ENCODE results near the gene CTU2. TPM values are rescaled to one million over a fixed set of nuclear protein-coding genes. Genes with fewer than 3 reads are reported as not detected.

CTU2 gene
- total and polyA plus RNA-seq, 9 of the 15 experiments (the other 6 are each of a cell fraction or from before 2014, with no cell fraction given) = 1.3 to 105 (median 23.2) TPM

- peak; percentile 21 for TF ChIP-seq TBP (optimal IDR thresholded peaks at IDR 0.05; ENCODE audit: low read depth, low read length)
- peak; percentile 89 for TF ChIP-seq NR2C2 (CRISPR knock-in tag; IDR thresholded peaks at IDR 0.05)
- peak; percentile 91 for TF ChIP-seq NR2C2 (tag; IDR thresholded peaks at IDR 0.05)
- 0 out of 4 replicates have a peak, but pooled peaks of 1 of the 2 experiments have one; percentile 41 for TF ChIP-seq HDAC1 (IDR thresholded peaks at IDR 0.05)
- TF ChIP-seq ZNF347 (CRISPR knock-in tag; IDR thresholded peaks at IDR 0.05; ENCODE audit: low read depth) = no peak
- no peak for TF ChIP-seq IRF9 (tag; IDR thresholded peaks at IDR 0.05)
- TF ChIP-seq NFATC3 (IDR thresholded peaks at IDR 0.05) = no peak
- peak; percentile 46 for TF ChIP-seq POLR2G (IDR thresholded peaks at IDR 0.05; ENCODE audit: low read depth, low read length)
- TF ChIP-seq SMC3 (conservative IDR thresholded peaks at IDR 0.05; ENCODE audit: insufficient read depth, low read depth, low read length) = peak; percentile 77
- 0 out of 2 replicates have a peak, but pooled peaks have one; percentile 19 for TF ChIP-seq JUND (IDR thresholded peaks at IDR 0.05; ENCODE audit: borderline replicate concordance, low read depth, low read length)
- TF ChIP-seq JUND (tag; IDR thresholded peaks at IDR 0.05; ENCODE audit: borderline replicate concordance, low read depth, low read length) = peak; percentile 19; the same call in 1 of the 3 replicates
- TF ChIP-seq ESRRA (IDR thresholded peaks at IDR 0.05; ENCODE audit: borderline replicate concordance, low read depth) = peak; percentile 33; the same call in 1 of the 2 replicates
- TF ChIP-seq MAZ (CRISPR knock-in tag; conservative IDR thresholded peaks at IDR 0.05 in 1 of 2, IDR thresholded peaks at IDR 0.05 in 1 of 2) = peak in 1 of 2 experiments; percentile 37; a peak in 2 of 4 replicates
- TF ChIP-seq ELF2 (CRISPR knock-in tag; IDR thresholded peaks at IDR 0.05) = no peak
- 0 out of 2 replicates have a peak, but pooled peaks have one; percentile 23 for TF ChIP-seq DEAF1 (CRISPR knock-in tag; IDR thresholded peaks at IDR 0.05)
- TF ChIP-seq TRIM24 (IDR thresholded peaks at IDR 0.05) = no peak
- no peak for TF ChIP-seq RAD51 (IDR thresholded peaks at IDR 0.05; ENCODE audit: borderline replicate concordance, low read depth)
- TF ChIP-seq USF1 (CRISPR knock-in tag; IDR thresholded peaks at IDR 0.05) = peak; percentile 26; the same call in 1 of the 2 replicates
- no peak for TF ChIP-seq ZNF311 (CRISPR knock-in tag; IDR thresholded peaks at IDR 0.05)
- peak; percentile 18; the same call in 1 of the 2 replicates for TF ChIP-seq CREM (IDR thresholded peaks at IDR 0.05; ENCODE audit: low read depth)
- TF ChIP-seq STAT6 (CRISPR knock-in tag; IDR thresholded peaks at IDR 0.05) = peak; percentile 57; the same call in 1 of the 2 replicates
Measured at GRCh38 chr16:88743693-88744576, 37.6 kb downstream of the CTU2 start (continued).
